ENCODE data around the gene SUSD4. TPM values are rescaled to one million over a fixed set of nuclear protein-coding genes. Genes with fewer than 3 reads are reported as not detected.

SUSD4 gene
- total and polyA plus RNA-seq, 2 donors (not counting 1 experiment from before 2014, with no cell fraction given) = 0.33 TPM; not detected in 1

- H3K27me3 ChIP-seq (ENCODE audit: control insufficient read depth, insufficient read depth, low read length) = peaks cover 15% of the 10 kb centered on the region
- H3K4me3 ChIP-seq (replicated peaks in 1 of 4; ENCODE audit: control extremely low read depth in 1 of 4, insufficient read depth in 1 of 4, low read depth in 3 of 4, low read length in 4 of 4) = no peak overlapping the region
- no peaks in the 10 kb centered on the region for H3K79me2 ChIP-seq (ENCODE audit: control insufficient read depth, insufficient read depth, low read length)
- no peaks in the 10 kb centered on the region for H4K20me1 ChIP-seq (ENCODE audit: control insufficient read depth, extremely low read depth, insufficient read depth, low read length)
- no peak overlapping the region for H2AFZ ChIP-seq (ENCODE audit: low read length)
- H3K27ac ChIP-seq (ENCODE audit: insufficient read depth, low read length) = no peak overlapping the region
- H3K9ac ChIP-seq (ENCODE audit: insufficient read depth, low read length) = no peak overlapping the region
- TF ChIP-seq, protein P1, sequence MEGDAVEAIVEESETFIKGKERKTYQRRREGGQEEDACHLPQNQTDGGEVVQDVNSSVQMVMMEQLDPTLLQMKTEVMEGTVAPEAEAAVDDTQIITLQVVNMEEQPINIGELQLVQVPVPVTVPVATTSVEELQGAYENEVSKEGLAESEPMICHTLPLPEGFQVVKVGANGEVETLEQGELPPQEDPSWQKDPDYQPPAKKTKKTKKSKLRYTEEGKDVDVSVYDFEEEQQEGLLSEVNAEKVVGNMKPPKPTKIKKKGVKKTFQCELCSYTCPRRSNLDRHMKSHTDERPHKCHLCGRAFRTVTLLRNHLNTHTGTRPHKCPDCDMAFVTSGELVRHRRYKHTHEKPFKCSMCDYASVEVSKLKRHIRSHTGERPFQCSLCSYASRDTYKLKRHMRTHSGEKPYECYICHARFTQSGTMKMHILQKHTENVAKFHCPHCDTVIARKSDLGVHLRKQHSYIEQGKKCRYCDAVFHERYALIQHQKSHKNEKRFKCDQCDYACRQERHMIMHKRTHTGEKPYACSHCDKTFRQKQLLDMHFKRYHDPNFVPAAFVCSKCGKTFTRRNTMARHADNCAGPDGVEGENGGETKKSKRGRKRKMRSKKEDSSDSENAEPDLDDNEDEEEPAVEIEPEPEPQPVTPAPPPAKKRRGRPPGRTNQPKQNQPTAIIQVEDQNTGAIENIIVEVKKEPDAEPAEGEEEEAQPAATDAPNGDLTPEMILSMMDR (conservative IDR thresholded peaks at IDR 0.05 in 1 of 2, IDR thresholded peaks at IDR 0.05 in 1 of 2; ENCODE audit: low read depth in 1 of 2, low read length in 2 of 2) = no peak
- H3K4me2 ChIP-seq (ENCODE audit: extremely low read depth, insufficient read depth, low read length) = no peak overlapping the region
- H3K9me3 ChIP-seq (ENCODE audit: control insufficient read depth, insufficient read depth, low read depth, low read length) = no peaks in the 10 kb centered on the region
- H3K4me1 ChIP-seq (ENCODE audit: control insufficient read depth, extremely low read depth, insufficient read depth, low read length) = no peaks in the 10 kb centered on the region
- no peaks in the 10 kb centered on the region for H3K36me3 ChIP-seq (ENCODE audit: control insufficient read depth, insufficient read depth, low read length)
- DNase-seq (ENCODE audit: low read depth in 2 of 2) = no peak
These were observed 99.4 kb downstream of the SUSD4 start for GRCh38 chr1:223264529-223264928.

DNA sequence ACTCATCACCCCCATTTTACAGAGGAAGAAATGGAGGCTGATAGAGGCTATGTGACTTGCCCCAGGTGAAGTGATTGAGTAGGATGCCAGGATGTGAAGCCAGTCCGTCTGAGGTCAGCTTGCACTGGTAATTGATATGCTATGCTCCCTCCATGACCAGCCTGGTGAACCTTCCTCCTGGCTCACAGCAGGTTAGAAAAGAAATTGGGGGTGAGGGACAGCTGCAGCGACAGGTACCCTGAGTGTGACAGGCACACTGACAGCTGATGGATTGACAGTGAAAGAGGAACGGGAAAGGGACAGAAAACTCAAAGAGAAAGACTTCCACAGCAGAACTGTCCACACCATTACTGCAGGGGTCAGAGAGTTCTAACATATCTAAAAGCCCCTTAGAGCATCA is 102.1 kb downstream of the SUSD4 start:
- H3K27me3 ChIP-seq (ENCODE audit: control insufficient read depth, insufficient read depth, low read length) = peaks cover 17% of the 10 kb centered on the region
- TF ChIP-seq EZH2 (IDR thresholded peaks at IDR 0.05; ENCODE audit: low read length, missing control alignments) = no peak
- TF ChIP-seq, protein P1 (conservative IDR thresholded peaks at IDR 0.05 in 1 of 2, IDR thresholded peaks at IDR 0.05 in 1 of 2; ENCODE audit: low read depth in 1 of 2, low read length in 2 of 2) = no peak
- H3K4me3 ChIP-seq (replicated peaks in 1 of 4; ENCODE audit: control extremely low read depth in 1 of 4, insufficient read depth in 1 of 4, low read depth in 3 of 4, low read length in 4 of 4) = no peak overlapping the region
- H3K27ac ChIP-seq (ENCODE audit: insufficient read depth, low read length) = no peak overlapping the region
- H3K4me2 ChIP-seq (ENCODE audit: extremely low read depth, insufficient read depth, low read length) = no peak overlapping the region
- H3K36me3 ChIP-seq (ENCODE audit: control insufficient read depth, insufficient read depth, low read length) = no peaks in the 10 kb centered on the region
- no peaks in the 10 kb centered on the region for H3K4me1 ChIP-seq (ENCODE audit: control insufficient read depth, extremely low read depth, insufficient read depth, low read length)
- no peaks in the 10 kb centered on the region for H4K20me1 ChIP-seq (ENCODE audit: control insufficient read depth, extremely low read depth, insufficient read depth, low read length)
- no peaks in the 10 kb centered on the region for H3K9me3 ChIP-seq (ENCODE audit: control insufficient read depth, insufficient read depth, low read depth, low read length)
- H2AFZ ChIP-seq (ENCODE audit: low read length) = no peak overlapping the region
- no peaks in the 10 kb centered on the region for H3K79me2 ChIP-seq (ENCODE audit: control insufficient read depth, insufficient read depth, low read length)
- no peak overlapping the region for H3K9ac ChIP-seq (ENCODE audit: insufficient read depth, low read length)
- no peak for DNase-seq (ENCODE audit: low read depth in 2 of 2)

GRCh38 chr1:223260712-223261111 is 103.3 kb downstream of the SUSD4 start:
- Histone ChIP-seq H3K4me3 (replicated peaks in 1 of 4; ENCODE audit: control extremely low read depth in 1 of 4, insufficient read depth in 1 of 4, low read depth in 3 of 4, low read length in 4 of 4) (no peak overlapping the region), H3K36me3 (ENCODE audit: control insufficient read depth, insufficient read depth, low read length) (no peaks in the 10 kb centered on the region), H4K20me1 (ENCODE audit: control insufficient read depth, extremely low read depth, insufficient read depth, low read length) (no peaks in the 10 kb centered on the region), H3K4me1 (ENCODE audit: control insufficient read depth, extremely low read depth, insufficient read depth, low read length) (no peaks in the 10 kb centered on the region), H3K27ac (ENCODE audit: insufficient read depth, low read length) (no peak overlapping the region), H3K27me3 (ENCODE audit: control insufficient read depth, insufficient read depth, low read length) (peaks cover 17% of the 10 kb centered on the region), H3K79me2 (ENCODE audit: control insufficient read depth, insufficient read depth, low read length) (no peaks in the 10 kb centered on the region), H2AFZ (ENCODE audit: low read length) (no peak overlapping the region), H3K9me3 (ENCODE audit: control insufficient read depth, insufficient read depth, low read depth, low read length) (no peaks in the 10 kb centered on the region), H3K9ac (ENCODE audit: insufficient read depth, low read length) (no peak overlapping the region), H3K4me2 (ENCODE audit: extremely low read depth, insufficient read depth, low read length) (no peak overlapping the region)
- TF ChIP-seq, protein P1 (conservative IDR thresholded peaks at IDR 0.05 in 1 of 2, IDR thresholded peaks at IDR 0.05 in 1 of 2; ENCODE audit: low read depth in 1 of 2, low read length in 2 of 2) = no peak
- no peak for TF ChIP-seq EZH2 (IDR thresholded peaks at IDR 0.05; ENCODE audit: low read length, missing control alignments)
- no peak for DNase-seq (ENCODE audit: low read depth in 2 of 2)
